H4 (cell line): ENCODE results near the gene OR10S1. TPM values are rescaled to one million over a fixed set of nuclear protein-coding genes. Genes with fewer than 3 reads are reported as not detected.
"Not testable (repeated sequence)": the region's sequence is repeated elsewhere in the genome, so short reads cannot be mapped to it uniquely, and the experiment has no call there.

Source experiments
- DNase-seq: peaks from one replicate; pipeline ENCODE4 v3.0.0-alpha.2; 2015; ENCODE audit warnings: low spot score
- total RNA-seq: library from RNA; depleted of rRNA; stranded (reverse); fragments of >200 nt; shearing (Covaris generic); gene quantifications from 2 replicates; pipeline ENCODE4 v1.2.3, GENCODE V29; 2014; rRNA removed

OR10S1 gene, protein sequence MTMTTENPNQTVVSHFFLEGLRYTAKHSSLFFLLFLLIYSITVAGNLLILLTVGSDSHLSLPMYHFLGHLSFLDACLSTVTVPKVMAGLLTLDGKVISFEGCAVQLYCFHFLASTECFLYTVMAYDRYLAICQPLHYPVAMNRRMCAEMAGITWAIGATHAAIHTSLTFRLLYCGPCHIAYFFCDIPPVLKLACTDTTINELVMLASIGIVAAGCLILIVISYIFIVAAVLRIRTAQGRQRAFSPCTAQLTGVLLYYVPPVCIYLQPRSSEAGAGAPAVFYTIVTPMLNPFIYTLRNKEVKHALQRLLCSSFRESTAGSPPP
- not detected in 2 replicates for total RNA-seq

DNA sequence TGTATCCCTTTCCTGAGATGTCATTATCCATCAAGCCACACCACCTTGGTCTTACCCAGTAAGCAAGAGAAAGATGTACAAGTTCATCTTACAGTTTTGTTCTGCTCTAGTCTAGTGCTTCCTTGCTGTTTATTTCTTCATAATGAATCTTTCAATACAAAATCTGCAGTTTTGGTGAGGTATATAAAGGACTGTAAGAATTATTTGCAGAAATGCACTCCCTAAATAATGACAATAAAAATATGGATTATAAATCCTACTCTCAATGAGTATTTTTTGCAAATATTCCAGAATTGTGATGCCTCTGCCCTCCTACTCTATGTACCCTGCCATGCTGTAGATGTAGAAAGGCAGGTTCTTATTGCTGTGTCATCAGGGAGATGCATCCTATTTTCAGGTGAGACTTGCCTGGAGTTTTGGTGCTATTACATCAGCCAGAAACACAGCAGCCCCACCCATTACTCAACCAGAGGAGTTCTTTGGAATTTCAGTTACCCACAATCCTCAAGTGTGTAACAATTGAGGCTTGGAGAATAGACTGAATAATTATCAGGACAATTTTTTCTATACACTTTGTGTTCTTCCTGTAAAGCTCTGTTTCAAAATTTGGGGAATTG is at the start of gene OR10S1:
OR10S1 (minus strand) TSS at position 51 of the 617 bp plus-strand sequence. CDS start 117 bp downstream, outside the sequence.
- DNase-seq = no peak

DNA sequence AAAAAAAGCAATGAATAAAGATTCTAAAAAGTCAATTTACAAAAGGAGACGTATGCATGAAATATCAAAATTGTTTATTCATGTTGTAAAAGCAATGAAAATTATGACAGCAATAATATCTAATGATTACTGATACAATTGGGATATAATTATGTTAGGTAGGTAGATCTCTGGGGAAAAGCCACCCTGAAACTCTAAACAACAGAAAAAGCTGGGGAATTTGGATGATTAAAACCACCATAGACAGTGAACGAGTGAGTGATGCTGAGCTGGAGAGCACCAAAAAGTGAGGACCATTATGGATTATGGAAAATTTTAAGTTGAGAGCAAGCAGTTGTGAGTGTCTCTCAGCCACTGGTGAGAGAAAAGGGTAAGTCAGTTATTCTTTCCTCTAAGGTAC is 48.9 kb upstream of the OR10S1 start, which contains the start of gene OR10G8:
OR10G8 (plus strand) TSS at position 301 of the 400 bp plus-strand sequence. CDS start 2,825 bp downstream, outside the sequence.
- no peak for DNase-seq

- not testable (repeated sequence) for DNase-seq
Observed at GRCh38 chr11:124015837-124016236, 38.3 kb upstream of the OR10S1 start.

DNA sequence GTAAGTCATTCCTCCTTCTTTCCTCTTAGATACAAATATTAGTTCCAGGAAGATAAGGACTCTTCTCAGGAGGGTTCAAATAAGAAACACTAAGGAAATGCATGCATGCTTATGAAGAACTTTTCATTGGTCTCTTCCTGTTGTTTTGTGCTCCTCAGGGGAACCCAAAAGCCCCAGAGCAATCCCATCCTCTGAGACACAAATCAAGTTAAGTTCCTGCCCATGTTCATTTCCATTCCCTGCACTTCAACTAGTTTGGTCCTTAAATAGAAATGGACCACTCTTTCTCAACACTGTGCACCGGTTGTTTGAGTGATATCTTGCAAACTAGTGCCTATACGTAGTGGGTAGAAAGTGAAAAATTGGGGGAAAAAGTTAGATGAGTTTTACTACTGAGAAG is 35.1 kb upstream of the OR10S1 start, which contains the start of gene OR10G4:
OR10G4 (plus strand) TSS at position 301 of the 400 bp plus-strand sequence. CDS start 2,578 bp downstream, outside the sequence.
- DNase-seq = no peak

DNA sequence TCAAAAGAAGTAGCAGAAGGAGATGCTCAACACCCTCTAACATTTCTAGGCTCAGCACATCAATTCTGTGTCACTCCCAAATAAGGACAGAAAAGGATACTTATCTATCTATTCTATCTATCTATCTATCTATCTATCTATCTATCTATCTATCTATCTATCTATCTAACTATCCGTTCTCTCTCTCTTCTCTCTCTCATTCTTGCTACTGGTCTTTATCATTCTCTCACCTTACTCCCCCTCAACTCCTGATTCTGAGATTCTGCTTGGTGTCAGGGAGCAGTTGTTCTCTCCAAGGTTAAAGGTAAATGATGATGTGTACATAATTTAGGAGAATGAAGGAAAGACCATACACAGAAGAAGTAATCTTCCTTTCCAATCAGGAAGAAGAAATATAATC is 17.5 kb upstream of the OR10S1 start, which contains the start of gene OR10G6:
OR10G6 (minus strand) TSS at position 43 of the 400 bp plus-strand sequence; CDS start at position 43, 0 bp downstream.
- no peak for DNase-seq

DNA sequence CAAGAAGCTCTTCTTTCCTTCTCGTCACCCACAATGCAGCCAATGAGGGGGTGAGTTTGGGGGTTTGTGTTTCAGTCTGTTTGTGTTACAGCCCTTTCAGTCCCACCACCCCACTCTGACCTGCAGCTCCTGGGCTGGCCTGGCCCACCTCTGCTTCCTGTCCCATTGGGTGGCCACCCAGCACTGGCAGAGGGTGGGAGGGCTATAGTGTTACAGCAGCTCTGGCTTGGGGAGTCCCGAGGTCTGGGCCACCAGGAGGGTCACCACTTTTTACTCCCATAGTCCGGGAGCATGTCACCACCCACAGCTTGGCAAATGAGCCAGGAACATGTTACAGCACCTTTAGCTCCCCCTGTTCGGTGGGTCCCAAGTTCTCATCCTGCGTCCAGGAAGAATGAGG is 1.7 kb upstream of the OR10S1 start:
- DNase-seq = no peak

DNA sequence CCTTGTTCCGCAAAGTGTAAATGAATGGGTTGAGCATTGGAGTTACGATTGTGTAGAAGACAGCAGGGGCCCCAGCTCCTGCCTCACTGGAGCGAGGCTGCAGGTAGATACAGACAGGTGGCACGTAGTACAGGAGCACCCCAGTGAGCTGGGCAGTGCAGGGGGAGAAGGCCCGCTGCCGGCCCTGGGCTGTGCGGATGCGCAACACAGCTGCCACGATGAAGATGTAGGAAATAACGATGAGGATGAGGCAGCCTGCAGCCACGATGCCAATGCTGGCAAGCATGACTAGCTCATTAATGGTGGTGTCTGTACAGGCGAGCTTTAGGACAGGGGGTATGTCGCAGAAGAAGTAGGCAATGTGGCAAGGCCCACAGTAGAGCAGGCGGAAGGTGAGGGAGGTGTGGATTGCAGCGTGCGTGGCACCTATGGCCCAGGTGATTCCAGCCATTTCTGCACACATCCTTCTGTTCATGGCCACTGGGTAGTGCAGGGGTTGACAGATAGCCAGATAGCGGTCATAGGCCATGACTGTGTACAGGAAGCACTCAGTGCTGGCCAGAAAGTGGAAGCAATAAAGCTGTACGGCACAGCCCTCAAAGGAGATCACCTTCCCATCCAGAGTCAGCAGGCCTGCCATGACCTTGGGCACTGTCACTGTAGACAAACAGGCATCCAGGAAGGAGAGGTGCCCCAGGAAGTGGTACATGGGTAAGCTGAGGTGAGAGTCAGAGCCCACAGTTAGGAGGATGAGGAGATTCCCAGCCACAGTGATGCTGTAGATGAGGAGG is 616 bp downstream of the OR10S1 start:
- DNase-seq = no peak

DNA sequence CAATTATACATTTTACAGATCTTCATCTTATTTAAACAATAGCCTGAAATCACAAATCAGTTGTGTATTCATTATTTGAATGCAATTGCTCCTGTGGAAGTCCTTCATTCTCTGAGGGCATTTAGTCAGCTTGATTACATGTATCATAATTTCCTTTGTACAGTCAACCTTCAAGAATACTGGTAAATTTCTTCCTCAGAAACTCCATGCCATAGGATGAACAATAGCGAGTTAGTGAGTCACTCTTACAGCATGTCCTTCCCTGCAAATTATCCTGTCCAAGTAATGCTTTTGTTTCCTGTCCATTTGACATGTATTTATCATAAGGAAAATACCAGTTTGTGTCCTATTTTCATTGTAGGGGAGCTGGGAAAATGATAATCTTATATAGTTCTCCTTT is 3.8 kb downstream of the OR10S1 start:
- DNase-seq = peak; percentile 7

DNA sequence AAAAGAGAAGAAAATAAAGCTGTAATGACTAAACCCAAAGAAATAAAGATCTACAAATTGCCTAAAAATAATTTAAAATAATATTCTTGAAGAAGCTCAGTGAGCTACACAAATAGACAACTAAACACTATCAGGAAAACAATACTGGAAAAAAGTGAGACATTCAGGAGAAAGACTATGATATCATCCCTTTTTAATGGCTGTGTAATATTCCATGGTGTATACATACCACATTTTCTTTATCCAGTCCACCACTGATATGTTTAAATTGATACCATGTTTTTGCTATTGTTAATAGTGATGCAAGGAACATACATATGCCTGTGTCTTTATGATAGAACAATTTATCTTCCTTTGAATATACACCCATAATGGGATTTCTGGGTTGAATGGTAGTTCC is 20.8 kb downstream of the OR10S1 start:
- no peak for DNase-seq

- no peak for DNase-seq
Observed at GRCh38 chr11:123945132-123945531, 32.4 kb downstream of the OR10S1 start.

GRCh38 chr11:123943738-123944137 is 33.8 kb downstream of the OR10S1 start, which contains the start of gene OR6T1:
OR6T1 (minus strand) TSS chr11:123943838; CDS start chr11:123943838, 0 bp downstream.
- DNase-seq = no peak

DNA sequence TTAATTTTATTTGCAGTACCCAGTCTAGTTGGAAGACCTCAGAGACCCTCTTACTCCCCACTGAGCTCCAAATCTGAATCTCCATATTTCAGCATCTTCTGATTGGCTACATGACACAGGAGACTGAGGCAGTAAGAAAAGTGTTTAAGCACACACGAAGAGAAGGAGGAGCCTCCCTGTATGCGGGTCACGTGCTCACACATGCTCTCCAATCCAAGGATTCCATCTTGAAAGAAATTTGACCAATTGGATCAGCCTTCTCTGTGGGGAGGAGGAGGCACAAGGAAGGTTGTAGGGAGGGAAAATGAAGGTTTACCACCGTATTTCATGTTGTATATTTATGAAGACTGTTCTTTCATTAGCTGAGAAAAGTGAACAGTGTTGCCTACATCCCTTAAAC is 35.2 kb downstream of the OR10S1 start:
- no peak for DNase-seq

DNA sequence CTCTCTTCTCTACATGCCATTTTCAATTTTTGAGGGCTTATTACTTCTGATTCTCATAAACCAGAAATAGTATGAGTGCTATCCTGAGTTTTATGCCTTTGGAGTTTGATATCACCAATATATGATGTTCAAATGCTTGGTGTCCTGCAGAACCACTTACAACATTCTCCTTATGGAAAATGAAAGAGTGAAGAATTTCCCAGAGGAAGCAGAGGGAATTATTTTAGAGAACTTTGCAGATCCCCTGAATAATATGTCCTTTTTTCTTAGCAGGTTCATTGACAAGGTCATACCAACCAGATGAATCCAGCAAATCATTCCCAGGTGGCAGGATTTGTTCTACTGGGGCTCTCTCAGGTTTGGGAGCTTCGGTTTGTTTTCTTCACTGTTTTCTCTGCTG is 38.3 kb downstream of the OR10S1 start, which contains the start of gene OR4D5:
OR4D5 (plus strand) TSS at position 301 of the 400 bp plus-strand sequence; CDS start at position 301, 0 bp downstream.
- DNase-seq = no peak

Other genes starting within 250 kb of the OR10S1 start
- gene ZNF202, start 236.1 kb downstream of the OR10S1 start, total RNA-seq = 5.4 and 10.3 TPM in 2 replicates
- gene OR6X1, start 223.3 kb downstream of the OR10S1 start, total RNA-seq = not detected in 2 replicates
- gene OR6M1, start 171.4 kb downstream of the OR10S1 start, total RNA-seq = not detected in 2 replicates
- not detected in 2 replicates for gene TMEM225, start 92.1 kb downstream of the OR10S1 start, total RNA-seq
- not detected in 2 replicates for gene OR8D4, start 75.6 kb downstream of the OR10S1 start, total RNA-seq
- gene OR4D5, start 38.2 kb downstream of the OR10S1 start, total RNA-seq = not detected in 2 replicates
- gene OR6T1, start 33.9 kb downstream of the OR10S1 start, total RNA-seq = not detected in 2 replicates
- not detected in 2 replicates for gene OR10G6, start 17.4 kb upstream of the OR10S1 start, total RNA-seq
- not detected in 2 replicates for gene OR10G4, start 35.2 kb upstream of the OR10S1 start, total RNA-seq
- gene OR10G9, start 45.2 kb upstream of the OR10S1 start, total RNA-seq = not detected in 2 replicates
- not detected in 2 replicates for gene OR10G8, start 49.0 kb upstream of the OR10S1 start, total RNA-seq
- gene OR10G7, start 63.5 kb upstream of the OR10S1 start, total RNA-seq = not detected in 2 replicates
- 28.0 and 29.3 TPM in 2 replicates for gene VWA5A, start 137.7 kb upstream of the OR10S1 start, total RNA-seq
- gene OR10D3, start 205.6 kb upstream of the OR10S1 start, total RNA-seq = not detected in 2 replicates